B cell (primary cell): ENCODE data around the gene RAP1A. TPM values are rescaled to one million over a fixed set of nuclear protein-coding genes. Genes with fewer than 3 reads are reported as not detected.

Source experiments
- ATAC-seq: fragments of 200-7000 bp; cut with Tn5 transposase; one replicate; pipeline ENCODE4 v1.10.0; 2021; ENCODE audit warnings: low read depth, mild to moderate bottlenecking, moderate number of reproducible peaks, moderate library complexity
- CTCF ChIA-PET: fragments of 350-600 bp; sonication (Branson Sonifier 250); formaldehyde crosslinking; loops from one replicate; lab custom pipeline; 2021; ENCODE audit warnings: antibody characterized with exemption, inconsistent platforms; lab: Charles Lee
- POLR2A ChIA-PET: fragments of 350-600 bp; sonication (Branson Sonifier 250); formaldehyde crosslinking; loops from one replicate; lab custom pipeline; 2021; ENCODE audit warnings: antibody characterized with exemption; lab: Charles Lee
- DNase-seq: peaks from one replicate; pipeline ENCODE4 v3.0.0; 2013
- H2AFZ ChIP-seq: 2 replicates; pipeline ENCODE4 v1.6.1; 2012; ENCODE audit warnings: mild to moderate bottlenecking, low read depth, low read length; ENCODE audit not compliant: insufficient read depth, poor library complexity, severe bottlenecking
- H3K27ac ChIP-seq, 2 donors: 1 replicate in 1 of 2; 2 replicates in 1 of 2; pipeline ENCODE4 v1.5.1; 2012 to 2013; ENCODE audit warnings: low read length in 2 of 2, mild to moderate bottlenecking in 2 of 2, moderate library complexity in 1 of 2
- H3K27me3 ChIP-seq, 4 experiments: fragments of 200-600 bp in 1 of 4; sonication (generic) in 1 of 4; replicated peaks in 1 of 4; 1 replicate in 2 of 4; 2 replicates in 2 of 4; pipeline versions ENCODE4 v1.6.1 to v1.7.0; 2013 to 2016; ENCODE audit warnings: low read length in 3 of 4, mild to moderate bottlenecking in 2 of 4, mixed read lengths in 1 of 4, moderate library complexity in 1 of 4; ENCODE audit not compliant: insufficient read depth in 4 of 4, control insufficient read depth in 3 of 4; ENCODE audit errors: control extremely low read depth in 1 of 4
- H3K36me3 ChIP-seq, 2 experiments: replicated peaks in 1 of 2; 1 replicate in 1 of 2; 2 replicates in 1 of 2; pipeline versions ENCODE4 v1.6.1 to v1.7.1; 2013; ENCODE audit warnings: low read length in 1 of 2; ENCODE audit not compliant: insufficient read depth in 2 of 2, control insufficient read depth in 1 of 2; ENCODE audit errors: control extremely low read depth in 1 of 2, extremely low read depth in 1 of 2
- H3K4me1 ChIP-seq, 2 donors: fragments of 200-600 bp in 1 of 2; sonication (generic) in 1 of 2; 1 replicate in 1 of 2; 2 replicates in 1 of 2; pipeline versions ENCODE4 v1.5.1 to v1.6.1; 2013 to 2017; ENCODE audit warnings: low read length in 2 of 2; ENCODE audit not compliant: control insufficient read depth in 2 of 2, insufficient read depth in 2 of 2
- H3K4me2 ChIP-seq: replicated peaks from 2 replicates; pipeline ENCODE3; 2012; ENCODE audit warnings: mild to moderate bottlenecking, low read depth, low read length; ENCODE audit not compliant: poor library complexity, severe bottlenecking
- H3K4me3 ChIP-seq, 5 experiments: fragments of 200-600 bp in 1 of 5; sonication (generic) in 1 of 5; 1 replicate in 3 of 5; 2 replicates in 2 of 5; pipeline versions ENCODE4 v1.5.1 to v1.7.0; 2011 to 2016; ENCODE audit warnings: low read length in 4 of 5, mild to moderate bottlenecking in 4 of 5, low read depth in 2 of 5, control low read depth in 1 of 5, moderate library complexity in 1 of 5; ENCODE audit not compliant: insufficient read depth in 1 of 5; ENCODE audit errors: control extremely low read depth in 1 of 5, extremely low read depth in 1 of 5
- H3K79me2 ChIP-seq: fragments of 200-600 bp; sonication (generic); one replicate; pipeline ENCODE4 v1.6.0; 2016; ENCODE audit warnings: low read length; ENCODE audit not compliant: control insufficient read depth, insufficient read depth
- H3K9ac ChIP-seq: fragments of 200-600 bp; sonication (generic); 2 replicates; pipeline ENCODE4 v1.6.1; 2017; ENCODE audit warnings: mild to moderate bottlenecking, low read length, moderate library complexity
- H3K9me3 ChIP-seq, 3 donors: one replicate each; pipeline versions ENCODE4 v1.6.1 to v1.7.1; 2013; ENCODE audit warnings: low read length in 2 of 3; ENCODE audit not compliant: control insufficient read depth in 2 of 3, insufficient read depth in 1 of 3; ENCODE audit errors: control extremely low read depth in 1 of 3
- H4K20me1 ChIP-seq: 2 replicates; pipeline ENCODE4 v1.6.0; 2012; ENCODE audit warnings: mild to moderate bottlenecking, low read length; ENCODE audit not compliant: insufficient read depth, control insufficient read depth, poor library complexity, severe bottlenecking
- H3K27ac Mint-ChIP-seq: one replicate; pipeline ENCODE4 v1.8.0; 2021; ENCODE audit warnings: mixed read lengths
- H3K27me3 Mint-ChIP-seq: one replicate; pipeline ENCODE4 v1.8.0; 2021; ENCODE audit warnings: mixed read lengths
- H3K4me1 Mint-ChIP-seq: one replicate; pipeline ENCODE4 v1.8.0; 2021; ENCODE audit warnings: mixed read lengths
- H3K4me3 Mint-ChIP-seq: one replicate; pipeline ENCODE4 v1.8.0; 2021; ENCODE audit warnings: mixed read lengths
- H3K9me3 Mint-ChIP-seq: one replicate; pipeline ENCODE4 v1.8.0; 2022; ENCODE audit warnings: mixed read lengths; ENCODE audit not compliant: insufficient read depth
- EZH2 ChIP-seq: IDR thresholded peaks from 2 replicates; pipeline ENCODE4 v1.6.1; 2012; ENCODE audit warnings: borderline replicate concordance, low read depth, mild to moderate bottlenecking, moderate library complexity, low read length; ENCODE audit not compliant: insufficient read depth, poor library complexity, severe bottlenecking
- WGBS: methylation state at CpG from one replicate; pipeline ENCODE4 v1.1.5; 2013; ENCODE audit warnings: missing lambda C conversion rate; ENCODE audit not compliant: insufficient coverage; 5-methylcytosine and 5-hydroxymethylcytosine counted together
- intact Hi-C: fragments of 100-400 bp; cut with micrococcal nuclease; formaldehyde crosslinking; loops from one replicate; pipeline ENCODE4 v1.10.0; 2022
- polyA plus RNA-seq: library from polyadenylated mRNA; depleted of rRNA; stranded (reverse); fragments of >200 nt; gene quantifications from 2 replicates; pipeline ENCODE4 v1.2.3, GENCODE V29; 2012
- total RNA-seq, 2 donors: library from RNA; stranded (reverse); fragments of 120-200 nt in 1 of 2; gene quantifications; 1 replicate in 1 of 2; 2 replicates in 1 of 2; pipeline versions ENCODE4 v1.2.3 to v1.2.4, GENCODE V29; 2013 to 2022
- TF ChIP-seq, protein P1 (sequence below): fragments of 200-600 bp; IDR thresholded peaks from one replicate; pipeline ENCODE4 v1.8.0; 2022; ENCODE audit warnings: antibody characterized with exemption, mild to moderate bottlenecking

The RAP1A gene
- total and polyA plus RNA-seq, 2 donors (not counting 1 experiment from before 2014, with no cell fraction given), result 32.6 to 75.3 TPM

DNA sequence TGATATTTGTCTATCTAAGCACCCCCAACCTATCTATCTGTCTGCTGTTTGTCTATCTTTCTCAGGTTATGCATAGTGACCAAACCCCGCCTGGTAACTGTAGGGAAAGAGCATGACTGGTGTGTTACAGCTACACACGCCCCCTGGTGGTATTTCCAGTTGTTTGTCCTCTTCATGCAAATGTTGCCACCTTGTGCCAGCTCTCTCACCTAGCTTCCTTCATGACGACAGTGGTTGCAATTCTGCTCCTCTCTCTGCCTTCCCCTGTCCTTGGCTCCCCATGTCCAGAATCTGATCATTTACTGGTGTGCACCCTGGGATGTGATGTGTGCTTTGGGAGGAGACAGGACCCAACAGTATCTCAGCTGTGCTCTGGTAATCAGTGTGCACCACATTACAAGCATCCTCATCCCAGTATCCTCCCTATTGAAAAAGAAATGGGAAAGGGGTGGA lies 127.7 kb downstream of the RAP1A start:
- H3K4me1 Mint-ChIP-seq, result peaks cover 2% of the 10 kb centered on the region
- Histone ChIP-seq H3K9me3 (no peaks in the 10 kb centered on the region), H2AFZ (no peak overlapping the region), H3K27ac (no peak overlapping the region), H3K27me3 (peaks cover 0 to 3% (median 0%) of the 10 kb centered on the region in 4 experiments), H3K36me3 (no peaks in the 10 kb centered on the region), H4K20me1 (no peaks in the 10 kb centered on the region), H3K4me2 (no peak overlapping the region), H3K9ac (no peak overlapping the region), H3K79me2 (peaks cover 3% of the 10 kb centered on the region), H3K4me3 (no peak overlapping the region), H3K4me1 (no peaks in the 10 kb centered on the region)
- H3K27me3 Mint-ChIP-seq, result no peaks in the 10 kb centered on the region
- no peak overlapping the region for H3K27ac Mint-ChIP-seq
- WGBS, result 22% methylated on average over 2 of the region's 3 CpGs
- DNase-seq (peak; percentile 70), ATAC-seq (peak; percentile 68)
- intact Hi-C loops, result loop anchor here (1.0 kb wide), 2 partner anchors 32 to 266 kb away; no protein-coding TSS in a partner anchor
- no peaks in the 10 kb centered on the region for H3K9me3 Mint-ChIP-seq
- ChIA-PET CTCF (interaction anchor here (0.7 to 7.5 kb wide), 16 partner anchors 9 to 269 kb away, joined by 3 to 97 read pairs (median 4); partner anchors contain the start of gene INKA2), POLR2A (interaction anchor here (0.7 to 1.1 kb wide), 2 partner anchors 33 to 230 kb away, joined by 3 read pairs; no protein-coding TSS in a partner anchor)
- TF ChIP-seq EZH2, result no peak
- TF ChIP-seq, protein P1, sequence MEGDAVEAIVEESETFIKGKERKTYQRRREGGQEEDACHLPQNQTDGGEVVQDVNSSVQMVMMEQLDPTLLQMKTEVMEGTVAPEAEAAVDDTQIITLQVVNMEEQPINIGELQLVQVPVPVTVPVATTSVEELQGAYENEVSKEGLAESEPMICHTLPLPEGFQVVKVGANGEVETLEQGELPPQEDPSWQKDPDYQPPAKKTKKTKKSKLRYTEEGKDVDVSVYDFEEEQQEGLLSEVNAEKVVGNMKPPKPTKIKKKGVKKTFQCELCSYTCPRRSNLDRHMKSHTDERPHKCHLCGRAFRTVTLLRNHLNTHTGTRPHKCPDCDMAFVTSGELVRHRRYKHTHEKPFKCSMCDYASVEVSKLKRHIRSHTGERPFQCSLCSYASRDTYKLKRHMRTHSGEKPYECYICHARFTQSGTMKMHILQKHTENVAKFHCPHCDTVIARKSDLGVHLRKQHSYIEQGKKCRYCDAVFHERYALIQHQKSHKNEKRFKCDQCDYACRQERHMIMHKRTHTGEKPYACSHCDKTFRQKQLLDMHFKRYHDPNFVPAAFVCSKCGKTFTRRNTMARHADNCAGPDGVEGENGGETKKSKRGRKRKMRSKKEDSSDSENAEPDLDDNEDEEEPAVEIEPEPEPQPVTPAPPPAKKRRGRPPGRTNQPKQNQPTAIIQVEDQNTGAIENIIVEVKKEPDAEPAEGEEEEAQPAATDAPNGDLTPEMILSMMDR, result peak; percentile 47
- H3K4me3 Mint-ChIP-seq, result no peak overlapping the region

DNA sequence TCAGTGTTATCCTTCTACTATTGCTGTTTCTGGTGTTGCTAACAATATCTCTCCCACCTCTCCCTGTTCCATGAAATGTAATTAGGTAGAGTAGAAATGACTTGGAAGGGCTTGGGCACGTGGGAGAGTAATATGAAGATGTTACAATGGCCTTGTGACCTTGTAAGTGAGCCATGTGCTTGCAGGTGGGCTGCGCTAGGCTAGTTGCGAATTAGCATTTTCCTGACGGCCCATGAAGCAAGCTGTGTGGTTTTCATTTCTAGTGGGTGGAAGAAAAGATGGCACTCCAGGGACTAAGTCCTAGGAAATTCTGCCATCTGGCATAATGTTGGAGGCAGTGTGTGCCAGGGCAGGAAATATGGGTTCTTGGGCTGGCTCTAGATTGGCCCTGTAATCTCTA lies 128.4 kb downstream of the RAP1A start:
- H3K4me2 ChIP-seq, result no peak overlapping the region
- no peak overlapping the region for H3K4me3 ChIP-seq
- TF ChIP-seq, protein P1, result no peak
- TF ChIP-seq EZH2, result no peak
- WGBS, result 86% methylated on average over 4 of the region's 4 CpGs
- H2AFZ ChIP-seq, result no peak overlapping the region
- no peaks in the 10 kb centered on the region for H4K20me1 ChIP-seq
- Mint-ChIP-seq H3K27ac (no peak overlapping the region), H3K27me3 (no peaks in the 10 kb centered on the region), H3K4me3 (no peak overlapping the region), H3K9me3 (no peaks in the 10 kb centered on the region), H3K4me1 (peaks cover 2% of the 10 kb centered on the region)
- H3K27ac ChIP-seq, result no peak overlapping the region
- H3K36me3 ChIP-seq, result no peaks in the 10 kb centered on the region
- H3K4me1 ChIP-seq, result no peaks in the 10 kb centered on the region
- peaks cover 3% of the 10 kb centered on the region for H3K79me2 ChIP-seq
- no peaks in the 10 kb centered on the region for H3K9me3 ChIP-seq
- ChIA-PET POLR2A (interaction anchor here (1.1 kb wide), 1 partner anchor 33 kb away, joined by 3 read pairs; no protein-coding TSS in a partner anchor), CTCF (interaction anchor here (0.8 to 7.5 kb wide), 11 partner anchors 10 to 270 kb away, joined by 4 to 97 read pairs (median 8); partner anchors contain the start of gene INKA2)
- intact Hi-C loops, result loop anchor here (1.0 kb wide), 2 partner anchors 33 to 267 kb away; no protein-coding TSS in a partner anchor
- DNase-seq (no peak), ATAC-seq (no peak)
- H3K27me3 ChIP-seq, result no peaks in the 10 kb centered on the region
- H3K9ac ChIP-seq, result no peak overlapping the region
